SK-N-SH treated with all-trans-retinoic acid at 6 μM for 48 hours (cell line): ENCODE results near the gene ERVK3-1.

Experiments used
- ATAC-seq: fragments of 200-7000 bp; cut with Tn5 transposase; 3 replicates; pipeline ENCODE4 v1.9.1; 2020; ENCODE audit warnings: mild to moderate bottlenecking, moderate library complexity
- ARNTL ChIP-seq: fragments of 450-650 bp; formaldehyde crosslinking; IDR thresholded peaks from 2 replicates; pipeline ENCODE4 v1.5.0; 2020; ENCODE audit warnings: low read depth, mild to moderate bottlenecking, moderate library complexity, borderline replicate concordance
- BACH2 ChIP-seq: fragments of 250-450 bp; sonication (Bioruptor Pico); IDR thresholded peaks from 2 replicates; pipeline ENCODE4 v1.9.0; 2021; ENCODE audit warnings: mild to moderate bottlenecking, borderline replicate concordance
- CSDC2 ChIP-seq: fragments of 250-450 bp; sonication (Bioruptor Pico); IDR thresholded peaks from 2 replicates; pipeline ENCODE4 v1.5.0; 2020; ENCODE audit warnings: mild to moderate bottlenecking, moderate library complexity
- ESRRG ChIP-seq: fragments of 250-450 bp; sonication (Bioruptor Pico); IDR thresholded peaks from 2 replicates; pipeline ENCODE4 v1.6.1; 2021; ENCODE audit warnings: mild to moderate bottlenecking
- GLIS3 ChIP-seq: fragments of 250-450 bp; sonication (Bioruptor Pico); IDR thresholded peaks from 2 replicates; pipeline ENCODE4 v1.5.0; 2020; ENCODE audit warnings: mild to moderate bottlenecking, moderate library complexity
- ISL1 ChIP-seq: fragments of 250-450 bp; sonication (Bioruptor Pico); IDR thresholded peaks from 2 replicates; pipeline ENCODE4 v2.1.2; 2022; ENCODE audit warnings: mild to moderate bottlenecking, moderate library complexity
- OSR1 ChIP-seq: fragments of 250-450 bp; sonication (Bioruptor Pico); IDR thresholded peaks from 2 replicates; pipeline ENCODE4 v1.8.0; 2022; ENCODE audit warnings: moderate library complexity, mild to moderate bottlenecking, inconsistent platforms
- PPARA ChIP-seq: fragments of 250-450 bp; sonication (Bioruptor Pico); IDR thresholded peaks from 2 replicates; pipeline ENCODE4 v1.5.0; 2020; ENCODE audit warnings: mild to moderate bottlenecking, borderline replicate concordance
- RARB ChIP-seq: fragments of 250-450 bp; sonication (Bioruptor Pico); IDR thresholded peaks from 2 replicates; pipeline ENCODE4 v1.8.0; 2021; ENCODE audit warnings: mild to moderate bottlenecking, moderate library complexity
- SNAI2 ChIP-seq: fragments of 250-450 bp; sonication (Bioruptor Pico); IDR thresholded peaks from 2 replicates; pipeline ENCODE4 v1.5.0; 2020; ENCODE audit warnings: mild to moderate bottlenecking, moderate library complexity
- TCF4 ChIP-seq: fragments of 250-450 bp; sonication (Bioruptor Pico); IDR thresholded peaks from 2 replicates; pipeline ENCODE4 v1.8.0; 2021; ENCODE audit warnings: mild to moderate bottlenecking, moderate library complexity, borderline replicate concordance
- TOX ChIP-seq: fragments of 250-450 bp; sonication (Bioruptor Pico); IDR thresholded peaks from 2 replicates; pipeline ENCODE4 v1.8.0; 2021; ENCODE audit warnings: mild to moderate bottlenecking, moderate library complexity, borderline replicate concordance
- ZFP3 ChIP-seq: fragments of 250-450 bp; sonication (Bioruptor Pico); IDR thresholded peaks from 2 replicates; pipeline ENCODE4 v1.5.0; 2020; ENCODE audit warnings: mild to moderate bottlenecking, moderate library complexity
- ZFP30 ChIP-seq: fragments of 450-650 bp; formaldehyde crosslinking; IDR thresholded peaks from 2 replicates; pipeline ENCODE4 v1.5.0; 2022; ENCODE audit warnings: mild to moderate bottlenecking, moderate library complexity
- ZNF565 ChIP-seq: fragments of 450-650 bp; formaldehyde crosslinking; conservative IDR thresholded peaks from 2 replicates; pipeline ENCODE4 v1.5.0; 2020; ENCODE audit warnings: low read depth, mild to moderate bottlenecking, moderate library complexity
- ZNF70 ChIP-seq: fragments of 450-650 bp; formaldehyde crosslinking; IDR thresholded peaks from 2 replicates; pipeline ENCODE4 v1.5.0; 2020; ENCODE audit warnings: mild to moderate bottlenecking, moderate library complexity
- ZNF8 ChIP-seq: fragments of 450-650 bp; formaldehyde crosslinking; IDR thresholded peaks from 2 replicates; pipeline ENCODE4 v1.5.0; 2020; ENCODE audit warnings: mild to moderate bottlenecking, moderate library complexity
- TF ChIP-seq, protein P1 (sequence below): fragments of 250-450 bp; sonication (Bioruptor Pico); IDR thresholded peaks from 2 replicates; pipeline ENCODE4 v1.8.0; 2021; ENCODE audit warnings: low read depth, mild to moderate bottlenecking, moderate library complexity, borderline replicate concordance
- TF ChIP-seq, protein P2 (sequence below): fragments of 250-450 bp; sonication (Bioruptor Pico); IDR thresholded peaks from 2 replicates; pipeline ENCODE4 v1.8.0; 2020; ENCODE audit warnings: mild to moderate bottlenecking, moderate library complexity, borderline replicate concordance
- TF ChIP-seq, protein P3 (sequence below): fragments of 250-450 bp; sonication (Bioruptor Pico); IDR thresholded peaks from 2 replicates; pipeline ENCODE4 v1.5.0; 2020; ENCODE audit warnings: mild to moderate bottlenecking, moderate library complexity
- TF ChIP-seq, protein P4 (sequence below): fragments of 250-450 bp; sonication (Bioruptor Pico); IDR thresholded peaks from 2 replicates; pipeline ENCODE4 v1.5.1; 2020; ENCODE audit warnings: low read depth, mild to moderate bottlenecking, moderate library complexity
- TF ChIP-seq, protein P5 (sequence below): fragments of 250-450 bp; sonication (Bioruptor Pico); IDR thresholded peaks from 2 replicates; pipeline ENCODE4 v1.5.1; 2021; ENCODE audit warnings: mild to moderate bottlenecking, moderate library complexity

Gene ERVK3-1

DNA sequence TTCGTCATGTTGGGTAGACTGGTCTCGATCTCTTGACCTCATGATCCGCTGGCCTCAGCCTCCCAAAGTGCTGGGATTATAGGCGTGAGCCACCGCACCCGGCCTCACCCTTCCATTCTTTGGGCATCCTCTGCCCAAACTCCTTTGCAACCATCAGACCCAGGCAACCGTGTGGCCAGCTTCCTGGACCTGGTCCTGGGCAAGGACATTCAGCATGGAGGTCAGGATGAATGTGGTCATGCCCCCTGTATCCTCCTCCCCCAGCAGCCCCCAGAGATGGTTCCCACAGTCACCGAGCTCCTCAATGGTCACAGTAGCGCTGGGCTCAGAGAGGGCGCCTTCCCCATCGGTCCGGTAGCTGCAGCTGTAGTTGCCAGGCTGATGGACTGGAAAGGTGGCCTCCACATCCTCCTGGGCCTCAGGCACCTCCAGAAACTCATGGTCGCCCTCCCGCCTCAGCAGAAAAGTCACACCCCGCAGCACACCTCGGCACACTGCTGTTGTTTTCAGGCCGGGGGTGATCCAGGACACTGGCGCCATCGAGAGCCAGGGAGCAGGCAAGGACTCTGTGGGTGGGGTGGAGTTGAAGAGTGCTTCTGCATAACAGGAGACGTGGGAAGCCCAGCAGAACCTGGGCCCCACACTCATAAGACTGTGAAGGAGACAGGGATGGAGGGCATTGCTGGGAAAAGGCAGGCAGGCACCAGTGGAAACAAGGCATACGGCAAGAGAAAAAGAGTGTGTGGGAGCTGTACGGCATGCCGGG is 47.0 kb downstream of the ERVK3-1 start (continued):
- TF ChIP-seq GLIS3 (no peak), ZFP30 (CRISPR knock-in tag) (no peak), ZFP3 (CRISPR knock-in tag) (no peak), ARNTL (CRISPR knock-in tag) (no peak), CSDC2 (CRISPR knock-in tag) (no peak)
- TF ChIP-seq, all 23 proteins: peak for 0

DNA sequence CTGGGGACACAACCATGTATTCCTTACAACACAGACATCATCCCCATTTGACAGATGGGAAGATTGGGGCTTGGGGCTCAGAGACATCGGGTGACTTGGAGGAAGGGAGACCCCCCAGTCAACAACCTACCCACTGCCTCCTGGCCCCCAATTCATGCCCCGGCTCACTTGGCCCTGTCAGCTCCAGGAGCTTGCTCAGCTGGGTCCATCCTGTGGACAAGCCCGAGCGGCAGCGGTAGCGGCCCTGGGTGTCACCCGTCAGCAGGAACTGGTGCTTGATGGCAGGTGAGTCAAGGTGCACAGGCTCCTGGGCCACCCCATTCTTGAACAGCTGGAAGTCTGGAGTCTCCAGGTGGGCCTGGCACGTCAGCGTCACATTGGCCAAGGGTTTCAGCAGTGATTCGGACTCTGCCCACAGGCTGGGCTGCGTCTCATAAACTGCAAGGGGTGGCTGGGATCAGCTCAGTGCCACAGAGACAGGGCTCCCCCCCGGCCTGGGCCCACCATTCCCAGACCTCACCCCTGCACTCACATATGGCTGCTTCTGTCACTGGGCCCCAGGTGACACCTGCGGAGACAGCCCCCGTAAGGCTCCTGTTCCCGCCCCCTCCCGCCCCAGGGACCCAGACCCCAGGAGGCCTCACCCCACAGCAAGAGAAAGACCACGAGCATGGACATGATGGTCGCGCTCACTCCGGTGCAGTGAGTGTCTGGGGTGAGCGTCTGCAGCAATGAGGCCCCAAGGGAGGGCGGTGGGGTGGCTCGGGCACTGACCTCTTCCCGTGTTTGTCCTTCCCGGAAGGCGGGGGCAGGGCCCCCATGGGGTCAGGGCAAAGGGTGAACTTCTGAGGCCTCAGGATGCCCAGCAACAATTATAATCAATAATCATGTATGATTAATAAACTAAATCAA is 47.8 kb downstream of the ERVK3-1 start, which contains the start of gene A1BG:
Gene A1BG (minus strand): TSS at position 733 of the 912 bp plus-strand sequence. CDS start 55 bp downstream, at position 678.
- no peak for ATAC-seq
- no peak for TF ChIP-seq ESRRG (CRISPR knock-in tag)
- TF ChIP-seq, protein P1, sequence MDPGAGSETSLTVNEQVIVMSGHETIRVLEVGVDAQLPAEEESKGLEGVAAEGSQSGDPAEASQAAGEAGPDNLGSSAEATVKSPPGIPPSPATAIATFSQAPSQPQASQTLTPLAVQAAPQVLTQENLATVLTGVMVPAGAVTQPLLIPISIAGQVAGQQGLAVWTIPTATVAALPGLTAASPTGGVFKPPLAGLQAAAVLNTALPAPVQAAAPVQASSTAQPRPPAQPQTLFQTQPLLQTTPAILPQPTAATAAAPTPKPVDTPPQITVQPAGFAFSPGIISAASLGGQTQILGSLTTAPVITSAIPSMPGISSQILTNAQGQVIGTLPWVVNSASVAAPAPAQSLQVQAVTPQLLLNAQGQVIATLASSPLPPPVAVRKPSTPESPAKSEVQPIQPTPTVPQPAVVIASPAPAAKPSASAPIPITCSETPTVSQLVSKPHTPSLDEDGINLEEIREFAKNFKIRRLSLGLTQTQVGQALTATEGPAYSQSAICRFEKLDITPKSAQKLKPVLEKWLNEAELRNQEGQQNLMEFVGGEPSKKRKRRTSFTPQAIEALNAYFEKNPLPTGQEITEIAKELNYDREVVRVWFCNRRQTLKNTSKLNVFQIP (CRISPR knock-in tag) = no peak
- TF ChIP-seq, protein P2, sequence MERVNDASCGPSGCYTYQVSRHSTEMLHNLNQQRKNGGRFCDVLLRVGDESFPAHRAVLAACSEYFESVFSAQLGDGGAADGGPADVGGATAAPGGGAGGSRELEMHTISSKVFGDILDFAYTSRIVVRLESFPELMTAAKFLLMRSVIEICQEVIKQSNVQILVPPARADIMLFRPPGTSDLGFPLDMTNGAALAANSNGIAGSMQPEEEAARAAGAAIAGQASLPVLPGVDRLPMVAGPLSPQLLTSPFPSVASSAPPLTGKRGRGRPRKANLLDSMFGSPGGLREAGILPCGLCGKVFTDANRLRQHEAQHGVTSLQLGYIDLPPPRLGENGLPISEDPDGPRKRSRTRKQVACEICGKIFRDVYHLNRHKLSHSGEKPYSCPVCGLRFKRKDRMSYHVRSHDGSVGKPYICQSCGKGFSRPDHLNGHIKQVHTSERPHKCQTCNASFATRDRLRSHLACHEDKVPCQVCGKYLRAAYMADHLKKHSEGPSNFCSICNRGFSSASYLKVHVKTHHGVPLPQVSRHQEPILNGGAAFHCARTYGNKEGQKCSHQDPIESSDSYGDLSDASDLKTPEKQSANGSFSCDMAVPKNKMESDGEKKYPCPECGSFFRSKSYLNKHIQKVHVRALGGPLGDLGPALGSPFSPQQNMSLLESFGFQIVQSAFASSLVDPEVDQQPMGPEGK (CRISPR knock-in tag) = no peak
- no peak for TF ChIP-seq BACH2 (CRISPR knock-in tag)
- no peak for TF ChIP-seq ZFP30 (CRISPR knock-in tag)
- no peak for TF ChIP-seq SNAI2 (CRISPR knock-in tag)
- no peak for TF ChIP-seq CSDC2 (CRISPR knock-in tag)
- TF ChIP-seq RARB (CRISPR knock-in tag) = no peak
- TF ChIP-seq ZNF8 (CRISPR knock-in tag) = no peak
- TF ChIP-seq, protein P3, sequence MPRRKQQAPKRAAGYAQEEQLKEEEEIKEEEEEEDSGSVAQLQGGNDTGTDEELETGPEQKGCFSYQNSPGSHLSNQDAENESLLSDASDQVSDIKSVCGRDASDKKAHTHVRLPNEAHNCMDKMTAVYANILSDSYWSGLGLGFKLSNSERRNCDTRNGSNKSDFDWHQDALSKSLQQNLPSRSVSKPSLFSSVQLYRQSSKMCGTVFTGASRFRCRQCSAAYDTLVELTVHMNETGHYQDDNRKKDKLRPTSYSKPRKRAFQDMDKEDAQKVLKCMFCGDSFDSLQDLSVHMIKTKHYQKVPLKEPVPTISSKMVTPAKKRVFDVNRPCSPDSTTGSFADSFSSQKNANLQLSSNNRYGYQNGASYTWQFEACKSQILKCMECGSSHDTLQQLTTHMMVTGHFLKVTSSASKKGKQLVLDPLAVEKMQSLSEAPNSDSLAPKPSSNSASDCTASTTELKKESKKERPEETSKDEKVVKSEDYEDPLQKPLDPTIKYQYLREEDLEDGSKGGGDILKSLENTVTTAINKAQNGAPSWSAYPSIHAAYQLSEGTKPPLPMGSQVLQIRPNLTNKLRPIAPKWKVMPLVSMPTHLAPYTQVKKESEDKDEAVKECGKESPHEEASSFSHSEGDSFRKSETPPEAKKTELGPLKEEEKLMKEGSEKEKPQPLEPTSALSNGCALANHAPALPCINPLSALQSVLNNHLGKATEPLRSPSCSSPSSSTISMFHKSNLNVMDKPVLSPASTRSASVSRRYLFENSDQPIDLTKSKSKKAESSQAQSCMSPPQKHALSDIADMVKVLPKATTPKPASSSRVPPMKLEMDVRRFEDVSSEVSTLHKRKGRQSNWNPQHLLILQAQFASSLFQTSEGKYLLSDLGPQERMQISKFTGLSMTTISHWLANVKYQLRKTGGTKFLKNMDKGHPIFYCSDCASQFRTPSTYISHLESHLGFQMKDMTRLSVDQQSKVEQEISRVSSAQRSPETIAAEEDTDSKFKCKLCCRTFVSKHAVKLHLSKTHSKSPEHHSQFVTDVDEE (CRISPR knock-in tag) = no peak

DNA sequence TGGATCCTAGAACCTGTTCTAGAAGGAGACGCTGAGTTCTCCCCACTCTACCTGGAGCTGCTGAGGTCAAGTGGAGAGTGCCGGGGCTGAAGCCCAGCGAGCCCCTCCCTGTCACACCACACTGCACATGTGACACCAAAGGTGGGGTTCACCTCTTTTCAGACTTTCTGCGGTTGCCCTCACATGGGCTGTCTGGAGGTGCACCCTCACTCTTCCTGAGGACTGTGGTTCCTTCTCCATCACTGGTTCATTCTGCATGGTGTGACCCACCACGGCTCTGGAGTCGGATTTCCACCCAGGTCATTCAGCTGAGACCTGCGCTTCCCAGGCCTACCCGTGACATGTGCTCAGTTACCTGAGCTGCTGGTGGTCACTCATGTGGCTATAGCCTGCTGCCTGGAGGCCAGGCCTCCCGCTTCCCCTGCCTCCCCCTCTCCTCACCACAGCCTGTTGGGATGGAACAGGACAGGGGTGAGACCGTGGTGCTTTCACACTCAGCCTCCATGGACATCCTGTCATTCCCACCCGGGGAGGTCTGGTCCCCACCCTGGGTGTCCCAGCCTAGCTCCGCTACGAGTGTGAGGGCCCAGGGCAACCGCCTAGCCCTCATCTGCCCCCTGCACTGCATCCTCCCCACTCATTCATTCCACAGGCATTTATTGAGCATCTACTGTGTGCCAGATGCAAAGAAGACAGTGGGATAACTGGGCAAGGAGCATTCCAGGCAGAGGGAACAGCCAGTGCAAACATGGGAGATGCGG is 48.7 kb downstream of the ERVK3-1 start:
- ATAC-seq = no peak
- TF ChIP-seq GLIS3 (no peak), PPARA (CRISPR knock-in tag) (no peak), ISL1 (no peak), ZFP30 (CRISPR knock-in tag) (no peak), OSR1 (CRISPR knock-in tag) (no peak), TCF4 (no peak), ZFP3 (CRISPR knock-in tag) (no peak), TOX (no peak), CSDC2 (CRISPR knock-in tag) (no peak), ZNF70 (no peak), BACH2 (CRISPR knock-in tag) (no peak), SNAI2 (CRISPR knock-in tag) (no peak), ZNF565 (CRISPR knock-in tag) (no peak), RARB (CRISPR knock-in tag) (no peak)
- TF ChIP-seq, protein P3 (CRISPR knock-in tag) = no peak
- TF ChIP-seq, protein P4, sequence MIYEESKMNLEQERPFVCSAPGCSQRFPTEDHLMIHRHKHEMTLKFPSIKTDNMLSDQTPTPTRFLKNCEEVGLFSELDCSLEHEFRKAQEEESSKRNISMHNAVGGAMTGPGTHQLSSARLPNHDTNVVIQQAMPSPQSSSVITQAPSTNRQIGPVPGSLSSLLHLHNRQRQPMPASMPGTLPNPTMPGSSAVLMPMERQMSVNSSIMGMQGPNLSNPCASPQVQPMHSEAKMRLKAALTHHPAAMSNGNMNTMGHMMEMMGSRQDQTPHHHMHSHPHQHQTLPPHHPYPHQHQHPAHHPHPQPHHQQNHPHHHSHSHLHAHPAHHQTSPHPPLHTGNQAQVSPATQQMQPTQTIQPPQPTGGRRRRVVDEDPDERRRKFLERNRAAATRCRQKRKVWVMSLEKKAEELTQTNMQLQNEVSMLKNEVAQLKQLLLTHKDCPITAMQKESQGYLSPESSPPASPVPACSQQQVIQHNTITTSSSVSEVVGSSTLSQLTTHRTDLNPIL = no peak
- TF ChIP-seq, protein P5, sequence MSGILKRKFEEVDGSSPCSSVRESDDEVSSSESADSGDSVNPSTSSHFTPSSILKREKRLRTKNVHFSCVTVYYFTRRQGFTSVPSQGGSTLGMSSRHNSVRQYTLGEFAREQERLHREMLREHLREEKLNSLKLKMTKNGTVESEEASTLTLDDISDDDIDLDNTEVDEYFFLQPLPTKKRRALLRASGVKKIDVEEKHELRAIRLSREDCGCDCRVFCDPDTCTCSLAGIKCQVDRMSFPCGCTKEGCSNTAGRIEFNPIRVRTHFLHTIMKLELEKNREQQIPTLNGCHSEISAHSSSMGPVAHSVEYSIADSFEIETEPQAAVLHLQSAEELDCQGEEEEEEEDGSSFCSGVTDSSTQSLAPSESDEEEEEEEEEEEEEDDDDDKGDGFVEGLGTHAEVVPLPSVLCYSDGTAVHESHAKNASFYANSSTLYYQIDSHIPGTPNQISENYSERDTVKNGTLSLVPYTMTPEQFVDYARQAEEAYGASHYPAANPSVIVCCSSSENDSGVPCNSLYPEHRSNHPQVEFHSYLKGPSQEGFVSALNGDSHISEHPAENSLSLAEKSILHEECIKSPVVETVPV (CRISPR knock-in tag) = no peak
